Motor neuron (in vitro differentiated cells): Measurements from ENCODE around the gene PPP1CB. TPM values are rescaled to one million over a fixed set of nuclear protein-coding genes. Genes with fewer than 3 reads are reported as not detected.
"Not testable (repeated sequence)": the region's sequence is repeated elsewhere in the genome, so short reads cannot be mapped to it uniquely, and the experiment has no call there.

ENCODE experiments used
- ATAC-seq, 8 experiments: fragments of 200-7000 bp; cut with Tn5 transposase; replicated peaks in 6 of 8; 2 replicates each; pipeline ENCODE4 v1.8.0; 2021; ENCODE audit warnings: mild to moderate bottlenecking in 8 of 8, moderate library complexity in 8 of 8
- H3K27ac ChIP-seq, 2 donors: fragments of 250-450 bp; sonication (Bioruptor Pico); 2 replicates each; pipeline ENCODE4 v1.9.0; 2021; ENCODE audit warnings: antibody characterized with exemption in 2 of 2, mild to moderate bottlenecking in 2 of 2, moderate library complexity in 1 of 2
- H3K4me1 ChIP-seq, 2 donors: fragments of 250-450 bp; sonication (Bioruptor Pico); replicated peaks in 1 of 2; 2 replicates each; pipeline ENCODE4 v1.6.1; 2021; ENCODE audit warnings: antibody characterized with exemption in 2 of 2, mild to moderate bottlenecking in 2 of 2, moderate library complexity in 1 of 2
- H3K4me3 ChIP-seq, 5 donors: fragments of 250-450 bp; sonication (Bioruptor Pico); 2 replicates each; pipeline ENCODE4 v1.9.0; 2021; ENCODE audit warnings: antibody characterized with exemption in 5 of 5, mild to moderate bottlenecking in 5 of 5, moderate library complexity in 4 of 5
- WGBS, 10 experiments: fragments of 450-650 bp; shearing (Covaris generic); methylation state at CpG; one replicate each; pipeline ENCODE4 v1.0.0; 2022; 5-methylcytosine and 5-hydroxymethylcytosine counted together
- in situ Hi-C, 9 experiments: fragments of 400-800 bp; cut with MboI; loops; one replicate each; pipeline ENCODE4 v1.15.0; 2021; ENCODE audit warnings: low sequenced_read_pairs in 9 of 9, low pct_unique_long_range_greater_than_20kb in 2 of 9; ENCODE audit not compliant: unreplicated experiment in 9 of 9
- total RNA-seq, 8 experiments: library from RNA; unstranded; fragments of 300-600 nt; gene quantifications; 2 replicates each; pipeline versions ENCODE4 v1.2.3 to v1.2.4, GENCODE V29; 2022

Gene PPP1CB
- total RNA-seq, 8 experiments from 2014 or later, result 96.7 to 217 (median 144) TPM

DNA sequence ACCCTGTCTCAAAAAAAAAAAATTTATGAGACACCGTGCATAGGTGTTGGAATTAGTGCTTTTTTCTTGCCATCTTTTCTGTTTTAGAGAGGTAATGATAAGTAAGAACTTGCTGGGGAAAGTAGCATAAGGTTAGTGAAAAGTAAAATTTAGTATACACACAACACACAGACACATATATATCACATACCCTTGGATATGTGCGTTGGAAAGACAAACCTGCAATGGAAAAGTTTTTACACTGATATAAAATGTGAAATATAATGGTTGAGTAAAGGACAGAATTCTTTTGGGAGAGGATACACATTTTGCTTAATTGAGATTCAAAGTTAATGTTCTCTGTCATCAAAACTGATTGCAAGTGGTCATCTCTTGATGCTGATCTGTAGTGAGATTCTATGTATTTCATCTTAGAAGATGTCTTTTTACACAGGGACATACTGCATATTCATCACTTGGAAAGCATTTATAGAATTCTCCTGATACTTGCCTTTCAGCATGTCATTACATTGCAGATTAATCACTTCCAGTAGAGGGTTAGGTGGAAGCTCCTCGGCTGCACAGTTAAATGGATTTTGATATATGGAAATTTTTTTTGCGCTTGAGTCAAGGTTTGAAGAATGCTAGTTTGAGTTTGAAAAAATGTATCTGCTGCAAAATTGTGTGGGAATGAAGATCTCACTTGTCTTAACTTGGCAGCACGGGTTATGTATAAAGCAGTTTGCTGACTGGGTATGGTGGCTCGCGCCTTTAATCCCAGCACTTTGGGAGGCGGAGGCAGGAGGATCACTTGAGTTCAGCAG, 13.5 kb downstream of the PPP1CB start:
- H3K4me1 ChIP-seq, result peaks cover 9 to 13% of the 10 kb centered on the region in 2 donors
- ATAC-seq, result peak; percentile 28 to 93 (median 66)
- no peak overlapping the region for H3K4me3 ChIP-seq
- H3K27ac ChIP-seq, result no peak overlapping the region
- whole genome bisulfite sequencing, 10 experiments, result 43 to 100% (median 90%) methylated on average over 1 to 7 of the region's 8 CpGs; no CpG with 5 or more reads in 1 of the 10 experiments
- in situ Hi-C loops, result loop anchor here in 6 of 9 experiments (25.0 kb wide), 1 partner anchor 178 kb away; no protein-coding TSS in a partner anchor

DNA sequence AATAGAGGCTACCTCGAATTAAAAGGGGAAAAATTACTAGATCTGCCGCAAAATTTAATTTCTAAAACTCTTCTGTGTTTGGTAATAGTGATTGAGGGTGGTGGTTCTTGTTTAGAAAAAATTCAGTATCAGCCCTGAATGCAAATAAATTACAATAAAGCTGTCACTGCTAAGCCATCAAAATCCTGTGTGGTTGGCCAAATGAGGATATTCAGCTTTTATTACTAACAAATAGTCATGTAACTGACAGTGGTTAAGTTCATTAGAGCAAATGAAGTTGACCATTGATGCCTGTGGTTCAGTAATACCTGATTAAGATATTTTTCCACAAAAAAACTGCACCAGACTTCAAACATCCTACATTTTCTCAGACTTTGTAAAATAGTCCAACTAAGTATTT, 14.4 kb downstream of the PPP1CB start:
- in situ Hi-C loops, result loop anchor here in 6 of 9 experiments (25.0 kb wide), 1 partner anchor 179 kb away; no protein-coding TSS in a partner anchor
- H3K4me3 ChIP-seq, result no peak overlapping the region
- H3K4me1 ChIP-seq, result peaks cover 9 to 13% of the 10 kb centered on the region in 2 donors
- no peak overlapping the region for H3K27ac ChIP-seq
- 67 to 100% (median 100%) methylated on average over 1 to 2 of the region's 2 CpGs; no CpG with 5 or more reads in 3 of the 10 experiments for WGBS, 10 experiments
- ATAC-seq, result no peak

DNA sequence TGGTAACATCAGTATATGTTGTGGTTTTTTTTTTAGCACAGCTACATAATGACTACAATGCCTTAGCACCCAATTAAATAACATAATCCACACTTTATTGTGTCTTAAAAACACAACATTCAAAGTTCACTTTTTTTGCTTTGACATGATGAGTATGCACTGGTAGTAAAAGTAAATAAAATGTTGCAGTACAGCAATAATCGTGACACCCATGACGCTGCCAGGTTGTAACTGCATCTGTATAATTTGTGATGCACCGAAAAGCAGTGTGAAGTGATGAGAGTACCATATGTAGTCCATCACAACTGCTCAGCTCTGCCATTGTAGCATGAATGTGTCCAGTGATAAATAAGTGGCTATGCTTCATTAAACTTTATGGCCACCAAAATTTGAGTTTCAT, 15.7 kb downstream of the PPP1CB start:
- H3K4me3 ChIP-seq, result no peak overlapping the region
- in situ Hi-C loops, result loop anchor here in 6 of 9 experiments (25.0 kb wide), 1 partner anchor 180 kb away; no protein-coding TSS in a partner anchor
- 51 to 96% (median 83%) methylated on average over 1 to 3 of the region's 3 CpGs; no CpG with 5 or more reads in 3 of the 10 experiments for WGBS, 10 experiments
- no peak overlapping the region for H3K27ac ChIP-seq
- peaks cover 9 to 13% of the 10 kb centered on the region in 2 donors for H3K4me1 ChIP-seq
- no peak for ATAC-seq

DNA sequence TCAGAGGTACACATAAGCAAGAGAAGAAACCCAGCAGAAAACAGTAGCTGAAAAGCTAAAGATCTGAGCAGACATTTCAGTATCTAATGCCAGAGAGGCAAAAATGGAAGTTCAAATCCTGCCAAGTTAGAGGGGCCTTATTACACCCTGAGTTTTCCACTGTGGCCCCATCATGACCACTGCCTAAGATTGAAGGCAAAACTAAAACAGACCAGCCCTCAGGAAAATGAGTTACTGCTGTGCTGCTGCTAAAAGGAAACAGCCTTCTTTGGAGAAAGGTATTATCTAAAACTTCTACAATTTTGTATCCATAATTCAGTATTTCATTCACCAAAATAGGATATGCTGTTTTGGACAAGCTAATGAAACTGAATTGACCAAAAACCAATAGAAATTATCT, 16.8 kb downstream of the PPP1CB start:
- in situ Hi-C loops, result loop anchor here in 6 of 9 experiments (25.0 kb wide), 1 partner anchor 181 kb away; no protein-coding TSS in a partner anchor
- Histone ChIP-seq H3K4me3 (no peak overlapping the region), H3K4me1 (peaks cover 5 to 9% of the 10 kb centered on the region in 2 donors), H3K27ac (no peak overlapping the region)
- no peak for ATAC-seq

DNA sequence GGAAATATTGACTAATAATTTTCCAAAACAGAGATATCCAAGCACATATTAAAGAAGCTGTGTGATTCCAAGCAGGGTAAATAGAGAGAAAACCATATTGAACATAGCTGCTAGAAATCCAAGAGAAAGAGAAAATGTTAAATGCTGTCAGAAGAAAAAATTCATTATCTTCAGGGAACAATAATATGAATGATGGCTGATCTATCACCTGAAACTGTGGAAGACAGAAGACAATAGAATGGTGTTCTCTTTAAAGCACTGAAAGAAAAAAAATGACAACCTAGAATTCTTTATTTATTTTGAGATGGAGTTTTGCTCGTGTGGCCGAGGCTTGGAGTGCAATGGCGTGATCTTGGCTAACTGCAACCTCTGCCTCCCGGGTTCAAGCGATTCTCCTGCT, 17.3 kb downstream of the PPP1CB start:
- H3K27ac ChIP-seq, result no peak overlapping the region
- H3K4me3 ChIP-seq, result no peak overlapping the region
- in situ Hi-C loops, result loop anchor here in 6 of 9 experiments (25.0 kb wide), 1 partner anchor 182 kb away; no protein-coding TSS in a partner anchor
- ATAC-seq, result no peak
- 84 to 100% (median 96%) methylated on average over 2 to 5 of the region's 5 CpGs; no CpG with 5 or more reads in 3 of the 10 experiments for WGBS, 10 experiments
- H3K4me1 ChIP-seq, result peaks cover 5 to 9% of the 10 kb centered on the region in 2 donors

DNA sequence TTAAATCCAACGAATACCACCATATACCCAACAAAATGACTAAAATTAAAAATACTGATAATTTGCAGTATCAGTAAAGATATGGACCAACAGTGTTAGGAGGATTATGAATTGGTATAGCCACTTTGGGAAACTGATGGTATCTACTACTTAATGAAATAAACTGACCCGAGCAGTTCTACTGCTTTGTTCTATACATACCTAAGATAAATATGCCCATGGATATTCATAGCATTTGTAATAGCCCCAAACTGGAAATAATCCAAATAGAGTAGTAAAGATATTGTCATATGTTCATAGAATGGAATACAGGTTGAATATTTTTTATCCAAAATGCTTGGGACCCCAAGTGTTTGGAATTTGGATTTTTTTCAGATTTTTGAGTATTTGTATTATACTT, 20.7 kb downstream of the PPP1CB start:
- Histone ChIP-seq H3K27ac (no peak overlapping the region), H3K4me3 (no peak overlapping the region), H3K4me1 (no peaks in the 10 kb centered on the region)
- in situ Hi-C loops, result loop anchor here in 6 of 9 experiments (25.0 kb wide), 1 partner anchor 185 kb away; no protein-coding TSS in a partner anchor
- no peak for ATAC-seq
- WGBS, 10 experiments, result 75 to 100% (median 93%) methylated on average over 1 to 2 of the region's 2 CpGs; no CpG with 5 or more reads in 3 of the 10 experiments

DNA sequence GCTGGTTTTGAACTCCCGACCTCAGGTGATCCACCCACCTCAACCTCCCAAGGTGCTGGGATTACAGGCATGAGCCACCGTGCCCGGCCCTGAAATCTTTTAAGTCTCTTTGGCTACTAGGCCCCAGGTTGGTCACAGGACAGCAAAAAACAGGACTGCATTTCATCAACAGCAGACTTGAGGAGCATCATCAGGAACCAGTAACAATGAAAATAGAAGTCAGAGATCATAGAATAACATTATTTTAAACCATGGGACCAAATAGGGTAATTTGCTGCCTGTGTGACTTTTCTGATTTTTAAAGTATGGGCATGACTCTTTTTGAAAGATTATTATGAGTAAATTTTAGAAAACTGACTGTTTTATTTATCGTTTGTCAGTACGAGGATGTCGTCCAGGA, 24.8 kb downstream of the PPP1CB start:
- Histone ChIP-seq H3K27ac (no peak overlapping the region), H3K4me1 (no peaks in the 10 kb centered on the region), H3K4me3 (no peak overlapping the region)
- in situ Hi-C loops, result no loop called here
- 79 to 100% (median 92%) methylated on average over 1 to 6 of the region's 6 CpGs; no CpG with 5 or more reads in 1 of the 10 experiments for WGBS, 10 experiments
- ATAC-seq, result no peak

DNA sequence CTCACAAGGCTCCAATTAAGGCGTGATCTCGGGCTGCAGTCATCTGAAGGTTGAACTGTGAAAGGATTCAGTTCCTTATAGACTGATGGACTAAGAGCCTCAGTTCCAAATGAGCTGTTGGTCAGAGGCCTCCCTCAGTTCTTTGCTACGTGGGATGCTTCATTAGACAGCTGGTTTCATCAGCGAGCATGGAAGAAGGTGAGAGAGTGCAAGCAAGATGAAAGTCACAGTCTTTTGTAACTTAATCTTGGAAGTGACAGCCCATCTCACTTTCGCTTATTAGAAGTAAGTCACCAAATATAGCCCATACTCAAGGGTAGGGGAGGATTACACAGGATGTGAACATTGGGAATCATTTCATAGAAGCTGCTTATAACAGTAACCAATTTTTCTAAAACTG, 26.8 kb downstream of the PPP1CB start:
- 58 to 100% (median 94%) methylated on average over 1 to 4 of the region's 5 CpGs for WGBS, 10 experiments
- Histone ChIP-seq H3K27ac (no peak overlapping the region), H3K4me1 (no peaks in the 10 kb centered on the region), H3K4me3 (no peak overlapping the region)
- no peak for ATAC-seq
- in situ Hi-C loops, result no loop called here

DNA sequence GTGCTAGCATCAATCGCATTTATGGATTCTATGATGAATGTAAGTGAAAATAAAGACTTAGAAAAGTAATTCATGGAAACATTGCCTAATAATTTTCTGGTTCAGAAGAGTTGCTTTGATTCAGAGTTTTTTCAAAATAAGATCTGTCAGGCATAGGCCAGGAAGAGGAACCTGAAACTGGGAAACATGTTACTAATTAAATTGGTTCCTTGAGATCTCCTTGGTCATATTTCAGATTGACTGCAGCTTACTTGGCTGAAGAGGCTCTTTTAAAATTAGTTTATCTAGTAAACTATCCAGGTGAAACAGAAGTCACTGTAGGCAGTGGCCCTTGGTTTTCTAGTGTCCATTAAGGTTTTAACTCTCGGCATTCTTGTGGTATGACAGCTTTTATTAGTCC, 27.4 kb downstream of the PPP1CB start:
- in situ Hi-C loops, result no loop called here
- 71 to 100% (median 97%) methylated on average over 2 of the region's 2 CpGs; no CpG with 5 or more reads in 1 of the 10 experiments for WGBS, 10 experiments

DNA sequence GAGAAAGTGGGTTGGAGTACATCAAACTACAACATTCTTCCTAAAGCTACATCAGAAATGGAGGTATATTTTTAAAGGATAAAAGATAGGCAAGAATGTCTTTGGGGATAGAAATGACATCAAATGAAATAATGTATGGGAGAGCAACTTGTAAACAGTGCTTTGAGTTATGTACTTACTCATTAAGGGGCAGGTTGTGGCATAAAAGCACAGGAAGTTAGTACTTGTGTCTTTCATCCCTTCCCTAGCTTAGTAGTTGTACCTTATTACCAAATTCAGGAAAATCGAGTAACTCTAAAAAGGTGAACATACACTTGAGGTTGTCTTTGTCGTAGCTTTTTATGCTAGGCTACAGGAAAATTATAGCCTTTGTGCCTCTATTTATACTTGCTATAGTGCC, 28.9 kb downstream of the PPP1CB start:
- no peak overlapping the region for H3K27ac ChIP-seq
- 90 to 100% (median 100%) methylated on average over 1 to 2 of the region's 2 CpGs; no CpG with 5 or more reads in 2 of the 10 experiments for WGBS, 10 experiments
- no peaks in the 10 kb centered on the region for H3K4me1 ChIP-seq
- in situ Hi-C loops, result no loop called here
- H3K4me3 ChIP-seq, result no peak overlapping the region
- ATAC-seq, result no peak

More for the DNA sequence above, 27.4 kb downstream of the PPP1CB start:
- H3K27ac ChIP-seq, result no peak overlapping the region
- no peaks in the 10 kb centered on the region for H3K4me1 ChIP-seq
- ATAC-seq, result no peak
- no peak overlapping the region for H3K4me3 ChIP-seq

DNA sequence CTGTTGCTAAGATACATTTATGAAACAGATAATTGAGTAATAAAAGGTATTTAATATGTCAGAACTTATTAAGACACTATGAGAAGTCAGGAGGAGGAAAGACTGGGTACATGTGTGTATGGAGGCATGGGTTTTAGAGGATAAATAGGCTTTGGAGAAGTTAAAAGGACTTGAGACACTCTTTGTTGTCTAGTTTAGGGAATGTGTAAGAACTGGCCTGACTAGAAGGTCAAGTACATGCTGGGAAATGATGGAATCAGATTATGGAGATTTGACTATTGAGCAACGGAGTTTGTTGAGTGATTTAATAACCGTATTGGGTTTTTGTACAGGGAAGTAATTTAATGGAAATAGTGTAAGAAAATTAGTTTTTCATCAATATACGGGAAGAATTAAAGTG, 30.8 kb downstream of the PPP1CB start:
- in situ Hi-C loops, result no loop called here
- no peak overlapping the region for H3K27ac ChIP-seq
- H3K4me3 ChIP-seq, result no peak overlapping the region
- WGBS, 10 experiments, result 0 to 100% (median 97%) methylated on average over 1 to 3 of the region's 3 CpGs; no CpG with 5 or more reads in 1 of the 10 experiments
- no peaks in the 10 kb centered on the region for H3K4me1 ChIP-seq
- no peak for ATAC-seq

DNA sequence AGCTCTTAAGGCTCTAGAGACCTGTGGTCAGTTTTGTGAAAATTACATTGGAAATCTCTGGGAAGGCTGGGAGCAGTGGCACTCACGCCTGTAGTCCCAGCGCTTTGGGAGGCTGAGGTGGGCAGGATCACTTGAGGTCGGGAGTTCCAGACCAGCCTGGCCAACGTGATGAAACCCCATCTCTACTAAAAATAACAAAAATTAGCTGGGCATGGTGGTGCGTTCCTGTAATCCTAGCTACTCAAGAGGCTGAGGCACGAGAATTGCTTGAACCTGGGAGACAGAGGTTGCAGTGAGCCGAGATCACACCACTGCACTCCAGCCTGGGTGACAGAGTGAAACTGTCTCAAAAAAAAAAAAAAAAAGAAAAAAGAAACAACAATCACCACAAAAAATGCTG, 32.9 kb downstream of the PPP1CB start:
- H3K4me1 ChIP-seq, ATAC-seq, H3K4me3 ChIP-seq, in situ Hi-C loops, H3K27ac ChIP-seq: not testable (repeated sequence)
- 70 to 100% (median 99%) methylated on average over 1 to 7 of the region's 7 CpGs; no CpG with 5 or more reads in 3 of the 10 experiments for WGBS, 10 experiments

DNA sequence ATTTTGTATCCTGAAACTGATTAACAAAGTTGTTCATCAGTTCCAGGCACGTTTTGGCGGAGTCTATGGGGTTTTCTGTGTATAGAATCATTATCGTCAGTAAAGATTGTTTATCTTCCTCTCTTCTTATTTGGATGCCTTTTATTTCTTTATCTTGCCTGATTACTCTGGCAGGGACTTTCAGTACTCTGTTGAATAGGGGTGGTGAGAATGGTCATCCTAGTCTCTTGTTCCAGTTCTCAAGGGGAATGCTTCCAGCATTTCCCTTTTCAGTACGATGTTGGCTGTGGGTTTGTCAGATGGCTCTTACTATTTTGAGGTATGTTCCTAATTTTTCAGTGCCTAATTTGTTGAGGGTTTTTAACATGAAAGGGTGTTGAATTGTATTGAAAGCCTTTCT, 45.0 kb downstream of the PPP1CB start:
- H3K27ac ChIP-seq, result no peak overlapping the region
- H3K4me1 ChIP-seq, result no peaks in the 10 kb centered on the region
- H3K4me3 ChIP-seq, result no peak overlapping the region
- in situ Hi-C loops, result no loop called here
- WGBS, 10 experiments, result 60 to 100% (median 95%) methylated on average over 1 to 4 of the region's 4 CpGs; no CpG with 5 or more reads in 1 of the 10 experiments
- peak in 1 of 8 experiments; percentile 36 for ATAC-seq
